GM21737 (cell line): ENCODE results near the gene CNTROB.

Experiments
- ATAC-seq: cut with Tn5 transposase; IDR thresholded peaks from one replicate; pipeline ENCODE4 v1.9.1; 2021; ENCODE audit warnings: mild to moderate bottlenecking, moderate library complexity; ENCODE audit not compliant: unreplicated experiment

CNTROB gene

GRCh38 chr17:7931709-7932482 lies at the start of gene CNTROB, which contains the start of gene TRAPPC1:
Gene CNTROB, plus strand, starts transcription at chr17:7932206. Its CDS starts 874 bp downstream, at chr17:7933080.
Gene TRAPPC1, minus strand, starts transcription at chr17:7931946. Its CDS starts 117 bp downstream, at chr17:7931829.
- peak; percentile 86 for ATAC-seq

GRCh38 chr17:7882629-7883028 lies 49.4 kb upstream of the CNTROB start:
- no peak for ATAC-seq

GRCh38 chr17:7883781-7884386 lies 48.1 kb upstream of the CNTROB start:
- ATAC-seq, result no peak

GRCh38 chr17:7884581-7885366 lies 47.2 kb upstream of the CNTROB start:
- no peak for ATAC-seq

GRCh38 chr17:7885367-7886226 lies 46.4 kb upstream of the CNTROB start:
- no peak for ATAC-seq

GRCh38 chr17:7886227-7887037 lies 45.6 kb upstream of the CNTROB start:
- no peak for ATAC-seq

- ATAC-seq, result no peak
Observed at GRCh38 chr17:7887038-7887481, 44.9 kb upstream of the CNTROB start.

GRCh38 chr17:7887482-7888183 lies 44.4 kb upstream of the CNTROB start:
- peak; percentile 54 for ATAC-seq

- ATAC-seq, result no peak
Observed at GRCh38 chr17:7888184-7888920, 43.7 kb upstream of the CNTROB start, which contains the start of gene CHD3. Gene CHD3, plus strand, starts transcription at chr17:7888789. Its CDS starts 212 bp downstream, at chr17:7889001.

GRCh38 chr17:7889166-7889955 lies 42.6 kb upstream of the CNTROB start:
- ATAC-seq, result no peak

- no peak for ATAC-seq
Observed at GRCh38 chr17:7893187-7893880, 38.7 kb upstream of the CNTROB start.

GRCh38 chr17:7894226-7894625 lies 37.8 kb upstream of the CNTROB start:
- ATAC-seq, result no peak

GRCh38 chr17:7894866-7895265 lies 37.1 kb upstream of the CNTROB start:
- no peak for ATAC-seq

- no peak for ATAC-seq
Observed at GRCh38 chr17:7897090-7897489, 34.9 kb upstream of the CNTROB start.

- no peak for ATAC-seq
Observed at GRCh38 chr17:7897773-7898172, 34.2 kb upstream of the CNTROB start.

- no peak for ATAC-seq
Observed at GRCh38 chr17:7903154-7904103, 28.6 kb upstream of the CNTROB start.
